ENCODE results near the gene ADD1.

DNA sequence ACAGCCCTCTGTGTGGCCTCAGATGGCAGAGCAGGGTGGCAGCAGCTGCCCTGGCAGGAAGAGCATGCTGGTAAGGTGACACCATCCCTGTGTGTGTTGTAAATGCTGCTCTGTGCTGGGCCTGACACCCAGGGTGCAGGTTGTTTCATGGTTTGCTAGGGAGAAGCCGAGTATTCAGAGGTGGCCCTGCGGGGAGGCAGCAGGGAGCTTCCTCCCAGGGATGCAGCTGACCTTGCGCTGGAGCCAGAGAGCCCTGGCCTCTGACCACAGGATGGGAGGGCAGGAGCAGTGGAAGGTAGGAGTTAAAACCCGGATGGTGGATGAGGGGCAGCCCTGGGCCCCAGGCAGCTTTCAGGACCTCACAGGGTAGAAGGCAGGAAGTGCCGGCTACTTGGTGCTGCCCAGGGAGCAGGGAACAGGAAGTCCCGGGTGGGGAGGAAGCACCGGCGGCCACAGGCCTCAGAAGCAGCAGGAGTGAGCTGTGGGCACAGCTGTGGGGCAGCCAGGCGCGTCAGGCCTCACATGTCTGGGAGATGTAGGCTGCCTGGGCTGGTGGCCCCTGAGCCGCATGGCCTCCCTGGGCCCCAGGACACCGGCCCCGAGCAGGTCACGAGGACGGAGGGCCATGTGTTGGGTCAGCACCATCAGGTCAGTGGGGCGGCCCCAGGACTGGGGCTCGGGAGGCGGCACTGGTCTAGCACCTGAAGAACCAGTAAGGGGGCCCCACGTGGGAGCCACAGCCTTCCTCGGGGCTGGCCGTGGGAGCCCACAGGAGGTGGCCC lies 31.6 kb upstream of the ADD1 start:
- no peak for TF ChIP-seq EZH2 (IDR thresholded peaks at IDR 0.05; ENCODE audit: borderline replicate concordance, insufficient read depth, low read depth, low read length, poor library complexity, severe bottlenecking)
- TF ChIP-seq CTCF (IDR thresholded peaks at IDR 0.05) = no peak
